ENCODE measurements around the gene CKS1B.

CKS1B gene

GRCh38 chr1:154974102-154974807, at the start of gene CKS1B:
Gene CKS1B, plus strand, starts transcription at chr1:154974681. Its CDS starts 65 bp downstream, at chr1:154974746.
- DNase-seq, result peak; percentile 100

GRCh38 chr1:154925335-154926170, 48.9 kb upstream of the CKS1B start:
- no peak for DNase-seq

GRCh38 chr1:154926201-154926600, 48.3 kb upstream of the CKS1B start:
- DNase-seq, result no peak

GRCh38 chr1:154931940-154932487, 42.5 kb upstream of the CKS1B start:
- no peak for DNase-seq

GRCh38 chr1:154934358-154934948, 40.0 kb upstream of the CKS1B start:
- DNase-seq, result no peak

- DNase-seq, result no peak
Measured at GRCh38 chr1:154935749-154936554, 38.5 kb upstream of the CKS1B start.

GRCh38 chr1:154936555-154937084, 37.9 kb upstream of the CKS1B start, which contains the start of gene PMVK:
Gene PMVK, minus strand, starts transcription at chr1:154936719. Its CDS starts 34 bp downstream, at chr1:154936685.
- peak; percentile 95 for DNase-seq

GRCh38 chr1:154937085-154937987, 37.1 kb upstream of the CKS1B start:
- DNase-seq, result peak; percentile 94

- no peak for DNase-seq
Measured at GRCh38 chr1:154937988-154938386, 36.5 kb upstream of the CKS1B start.

- DNase-seq, result no peak
Measured at GRCh38 chr1:154938604-154939399, 35.7 kb upstream of the CKS1B start.

GRCh38 chr1:154940213-154940560, 34.3 kb upstream of the CKS1B start:
- no peak for DNase-seq

- no peak for DNase-seq
Measured at GRCh38 chr1:154940651-154941194, 33.8 kb upstream of the CKS1B start.

GRCh38 chr1:154941333-154942013, 33.0 kb upstream of the CKS1B start:
- no peak for DNase-seq

- peak; percentile 37 for DNase-seq
Measured at GRCh38 chr1:154943649-154944400, 30.7 kb upstream of the CKS1B start.

GRCh38 chr1:154944401-154945159, 29.9 kb upstream of the CKS1B start:
- DNase-seq, result no peak

GRCh38 chr1:154945160-154945961, 29.1 kb upstream of the CKS1B start:
- no peak for DNase-seq

Data from EL (cell line).